ENCODE results near the gene UPK2.

UPK2 gene

DNA sequence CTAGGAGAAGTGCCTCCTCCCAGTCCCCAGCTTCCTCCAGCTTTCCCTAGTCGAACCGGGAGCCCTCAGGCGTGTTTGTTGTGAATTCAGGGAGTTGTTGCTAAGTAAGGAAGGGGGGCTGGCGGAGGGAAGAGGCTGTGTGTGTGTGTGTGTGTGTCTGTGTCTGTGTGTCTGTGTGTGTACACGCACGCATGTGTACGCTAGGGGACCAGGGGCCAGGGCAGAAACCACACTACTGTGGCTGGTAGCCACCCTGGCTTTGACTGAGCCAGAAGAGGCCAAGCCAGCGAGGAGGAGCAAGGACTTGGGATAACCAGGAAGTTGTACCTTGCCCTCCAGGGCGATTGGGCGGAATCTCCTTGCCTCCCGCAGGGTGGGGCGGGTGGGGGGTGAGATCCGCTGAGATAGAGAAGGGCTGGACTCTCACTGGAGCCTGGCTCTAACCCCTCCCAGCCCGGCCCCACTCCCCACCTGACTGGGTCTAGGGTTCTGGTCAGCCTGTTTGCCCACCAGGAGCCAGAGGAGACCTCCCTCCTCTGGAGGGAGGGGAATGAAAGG is 37.9 kb upstream of the UPK2 start:
- no peak for FAIRE-seq

DNA sequence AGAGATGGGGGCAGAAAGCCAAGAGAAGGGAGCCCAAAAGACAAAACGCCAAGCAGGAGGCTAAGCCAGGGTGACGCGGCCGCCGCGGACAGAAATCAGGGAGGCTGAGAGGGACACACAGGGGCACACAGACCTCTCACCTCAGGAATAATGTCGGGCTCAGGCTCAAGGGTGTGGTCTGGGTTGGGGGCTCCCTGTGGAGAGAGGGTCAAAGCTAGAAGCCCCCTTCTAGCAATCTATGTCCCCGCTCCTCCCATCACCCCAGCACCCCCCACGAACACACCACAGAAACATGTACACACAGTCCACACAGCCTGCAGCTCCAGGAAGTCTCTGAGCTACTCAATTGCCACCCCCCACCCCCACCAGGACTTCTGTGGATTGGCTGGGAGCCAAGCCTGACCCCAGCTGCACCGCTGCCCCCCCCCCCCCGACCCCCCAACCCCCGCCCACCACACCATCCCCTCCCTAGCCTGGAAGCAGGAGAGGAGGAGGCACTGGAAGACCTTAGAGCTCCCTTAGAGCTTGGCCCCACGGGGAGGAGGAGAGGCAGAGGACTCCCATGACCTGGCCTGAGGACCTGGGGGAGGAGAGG is 37.3 kb upstream of the UPK2 start:
- FAIRE-seq: no peak

DNA sequence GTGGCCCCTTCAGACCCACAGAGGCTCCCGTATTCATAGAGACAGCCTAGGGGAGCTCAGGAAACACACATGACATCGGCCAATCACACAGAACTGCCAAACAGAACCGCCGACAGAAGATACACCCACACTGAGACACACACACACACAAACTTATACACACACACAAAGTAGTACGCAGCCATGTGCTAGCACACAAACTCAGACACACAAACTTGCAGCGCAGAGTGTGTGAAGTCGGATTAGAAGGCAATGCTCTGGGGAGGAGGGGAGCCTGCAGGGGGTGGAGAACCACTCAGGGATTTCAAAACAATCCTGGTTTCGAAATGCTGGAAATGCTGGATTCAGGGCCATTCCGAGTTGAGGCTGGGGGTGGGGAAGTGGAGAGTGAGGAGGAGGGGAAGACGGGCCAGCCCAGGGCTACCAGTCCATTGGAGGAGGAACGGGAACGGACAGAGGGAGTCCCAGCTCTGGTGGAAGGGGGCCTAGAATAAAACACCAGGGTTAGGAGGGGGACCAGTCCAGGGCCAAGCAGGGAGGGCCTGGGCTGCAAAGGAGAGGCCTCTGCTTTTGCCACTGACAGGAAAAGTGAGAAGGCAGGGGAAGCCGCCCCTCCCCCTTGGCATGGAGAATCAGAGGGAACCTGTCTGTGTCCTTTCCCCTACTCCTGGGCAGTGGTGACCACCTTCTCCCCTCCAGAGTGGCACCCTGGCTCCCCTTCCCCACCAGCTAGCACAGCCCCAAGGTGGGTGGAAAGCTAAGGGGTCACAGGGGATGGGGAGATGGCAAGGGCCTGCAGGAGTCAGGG is 34.8 kb upstream of the UPK2 start:
- FAIRE-seq: no peak

- no peak for FAIRE-seq
Observed at GRCh38 chr11:118921929-118922744, 34.0 kb upstream of the UPK2 start.

DNA sequence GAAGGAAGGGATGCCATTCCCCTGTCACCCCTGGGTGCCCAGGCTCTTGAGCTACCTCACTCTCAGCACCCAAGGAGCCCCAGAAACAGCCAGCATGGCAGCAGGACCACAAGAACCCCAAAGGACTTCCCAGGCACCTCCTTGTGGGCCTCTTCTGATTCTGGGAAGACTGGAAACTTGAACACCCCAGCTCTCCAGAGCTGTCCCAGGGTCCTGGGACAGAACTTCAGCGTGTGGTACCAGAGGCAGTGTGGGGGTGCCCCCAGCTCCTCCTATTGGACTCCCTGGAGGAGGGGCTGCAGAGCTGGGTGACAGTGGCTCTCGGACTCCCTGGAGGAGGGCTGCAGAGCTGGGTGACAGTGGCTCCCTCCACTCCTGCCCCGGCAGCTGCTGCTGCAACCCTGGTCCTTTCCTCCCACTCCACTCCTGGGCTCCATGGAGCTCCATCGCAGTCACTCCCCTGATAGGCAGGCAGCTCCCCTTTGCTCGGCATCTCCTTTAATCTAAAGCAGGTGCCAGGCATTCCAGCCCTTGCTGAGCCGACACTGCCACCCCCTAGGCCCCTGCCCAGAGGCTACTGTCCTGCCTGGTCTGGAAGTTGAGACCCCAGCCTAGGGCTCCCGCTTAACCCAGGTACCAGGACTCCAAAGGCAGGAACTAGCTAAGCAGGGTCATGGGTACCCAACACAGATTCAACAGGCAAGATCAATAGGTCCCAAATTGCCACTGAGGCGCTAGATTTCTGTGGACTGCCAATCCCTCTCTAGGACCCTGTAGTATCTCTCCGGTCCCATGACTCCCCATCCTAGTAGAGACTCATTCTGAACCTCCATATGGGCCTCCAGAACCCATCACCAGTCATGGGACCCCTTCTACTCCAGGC is 33.1 kb upstream of the UPK2 start:
- no peak for FAIRE-seq

DNA sequence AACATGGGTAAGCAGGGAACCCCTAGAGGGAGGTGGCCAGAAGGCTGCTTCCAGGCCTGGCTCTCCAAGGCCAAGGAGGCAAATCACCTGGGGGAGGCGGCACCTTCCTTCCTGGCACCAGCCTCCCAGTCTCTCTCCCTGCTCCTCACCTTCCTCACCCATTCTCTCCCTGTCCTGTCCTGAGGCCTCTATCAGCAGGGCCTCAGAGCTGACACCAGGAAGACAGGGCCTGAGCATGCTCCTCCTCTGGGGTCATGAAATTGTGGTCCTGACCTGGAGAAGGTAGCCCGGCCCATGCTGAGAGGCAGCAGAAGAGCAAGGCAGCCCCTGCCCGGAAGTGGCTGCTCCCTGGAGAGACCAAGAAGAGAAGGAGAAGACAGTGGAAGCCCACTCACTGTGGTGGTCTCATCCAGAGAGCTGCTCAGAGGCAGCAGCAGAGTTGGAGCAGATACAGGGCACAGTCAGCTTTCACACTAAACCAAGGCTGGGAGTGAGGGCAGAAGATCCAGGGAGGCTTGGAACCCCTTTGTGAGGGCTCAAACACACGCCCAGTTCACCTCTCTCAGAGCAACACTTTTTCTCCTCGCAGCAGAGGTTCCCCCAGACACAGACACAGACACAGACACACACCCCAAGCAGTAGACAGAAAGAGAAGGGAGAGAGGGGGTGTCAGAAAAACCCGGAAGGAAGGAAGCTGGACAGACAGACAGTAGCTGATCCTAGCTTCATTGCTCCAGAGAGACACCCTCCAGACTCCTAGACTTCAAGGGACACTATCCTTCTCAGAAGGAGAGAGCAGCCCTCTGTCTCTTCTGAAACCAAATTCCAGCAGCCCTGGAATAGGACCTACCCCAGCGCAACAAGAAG is 32.1 kb upstream of the UPK2 start:
- no peak for FAIRE-seq

DNA sequence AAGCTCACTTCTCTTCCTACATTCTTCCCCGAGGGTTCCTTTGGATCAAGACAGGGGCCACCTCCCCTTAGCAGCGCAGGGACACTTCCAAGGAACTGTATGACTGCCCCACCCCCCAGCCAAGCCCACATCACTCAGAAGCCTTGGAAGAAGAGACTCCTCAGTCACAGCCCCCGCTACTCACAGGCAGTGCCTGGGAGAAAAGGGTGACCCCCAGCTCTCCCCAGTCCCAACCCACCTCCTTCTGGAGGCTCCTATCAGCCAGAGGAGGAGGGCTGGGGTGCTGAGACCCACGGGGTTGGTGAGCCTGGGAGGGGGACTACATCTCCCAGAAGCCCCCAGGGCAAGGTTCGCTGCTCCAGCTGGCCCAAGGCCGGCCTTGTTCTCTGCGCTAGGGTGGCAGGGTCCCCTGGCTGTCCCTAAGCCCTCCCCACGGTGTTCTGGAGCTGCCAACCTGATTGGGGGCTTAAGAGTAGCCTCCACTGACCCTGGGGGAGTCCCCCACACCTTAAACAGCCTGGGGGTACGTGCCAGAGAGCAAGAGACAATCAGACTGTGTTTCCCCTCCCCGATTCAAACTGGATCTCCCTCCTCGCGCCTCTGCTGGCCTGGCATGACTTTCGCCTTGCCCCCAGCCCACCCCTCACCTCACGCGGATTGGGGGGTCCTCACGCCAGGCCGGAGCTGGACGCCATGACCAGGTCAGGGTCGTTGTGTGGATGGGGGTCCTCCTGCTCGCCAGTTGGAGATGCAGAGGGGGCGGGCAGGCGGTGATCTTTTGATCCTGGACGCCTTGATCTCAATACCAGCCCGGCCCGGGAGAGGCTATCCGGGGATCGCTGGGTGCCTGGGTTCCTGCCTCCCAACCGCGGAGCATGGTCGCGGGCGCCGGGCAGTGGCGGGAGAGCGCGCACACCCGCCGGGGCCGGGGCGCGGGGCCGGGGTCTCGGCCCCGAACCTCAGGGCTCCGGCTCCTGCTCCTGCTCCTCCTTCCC is 31.2 kb upstream of the UPK2 start:
- FAIRE-seq: no peak

DNA sequence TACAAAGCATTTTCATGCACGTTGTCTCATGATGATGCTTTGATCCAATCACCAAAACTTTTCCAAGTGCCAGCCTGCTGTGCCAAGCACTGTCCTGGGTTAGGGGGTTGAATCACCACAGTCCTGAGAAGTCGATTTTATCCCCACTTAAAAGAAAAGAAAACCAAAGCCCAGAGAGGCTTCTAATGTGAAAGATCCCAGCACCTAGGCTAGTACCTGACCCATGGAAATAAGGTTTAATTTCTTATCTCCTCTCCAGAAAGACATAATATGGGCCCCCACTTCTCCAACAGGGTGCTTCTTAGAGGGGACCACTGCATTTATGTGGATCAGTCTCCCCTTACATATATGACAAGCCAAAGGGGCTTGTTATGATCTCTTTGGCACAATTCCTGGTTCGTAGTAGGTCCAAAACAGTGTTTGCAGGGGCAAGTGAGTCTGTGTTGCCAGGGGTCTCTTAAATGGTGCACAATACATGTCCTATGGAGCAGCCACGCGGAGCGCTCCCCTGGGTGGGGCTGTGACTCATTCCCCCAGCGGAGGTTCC is 28.5 kb upstream of the UPK2 start:
- no peak for FAIRE-seq

- no peak for FAIRE-seq
Observed at GRCh38 chr11:118928101-118928869, 27.8 kb upstream of the UPK2 start.

- FAIRE-seq: no peak
Observed at GRCh38 chr11:118928870-118929500, 27.1 kb upstream of the UPK2 start.

DNA sequence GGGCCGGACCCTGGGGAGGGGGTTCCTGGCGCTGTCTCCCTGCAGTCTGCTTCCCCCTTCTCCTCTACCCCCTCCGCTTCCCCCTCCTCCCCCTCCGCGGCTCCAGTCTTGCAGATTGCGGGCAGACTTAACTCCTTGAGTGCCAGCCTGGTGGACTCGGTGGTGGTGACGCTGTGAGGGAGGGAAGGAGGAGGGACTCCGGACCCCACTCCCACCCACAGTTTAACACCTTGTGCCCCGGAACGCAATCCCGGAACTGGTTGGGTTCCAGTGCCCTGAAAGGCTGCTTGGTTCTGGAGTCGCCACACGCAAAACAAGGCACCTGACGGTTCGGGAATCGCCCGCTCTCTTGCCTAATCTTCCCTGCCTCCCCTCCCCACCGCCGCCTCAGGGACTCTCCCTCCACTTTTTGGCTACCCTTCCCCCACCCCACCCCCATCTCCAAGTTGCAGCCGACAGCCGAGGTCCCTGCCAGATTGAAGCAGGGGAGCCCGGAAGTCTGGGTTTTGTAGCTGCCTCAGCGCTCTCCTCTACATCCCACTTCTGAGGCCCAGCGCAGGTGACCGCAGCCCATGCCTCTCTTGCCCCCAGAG is 26.5 kb upstream of the UPK2 start:
- FAIRE-seq: no peak

DNA sequence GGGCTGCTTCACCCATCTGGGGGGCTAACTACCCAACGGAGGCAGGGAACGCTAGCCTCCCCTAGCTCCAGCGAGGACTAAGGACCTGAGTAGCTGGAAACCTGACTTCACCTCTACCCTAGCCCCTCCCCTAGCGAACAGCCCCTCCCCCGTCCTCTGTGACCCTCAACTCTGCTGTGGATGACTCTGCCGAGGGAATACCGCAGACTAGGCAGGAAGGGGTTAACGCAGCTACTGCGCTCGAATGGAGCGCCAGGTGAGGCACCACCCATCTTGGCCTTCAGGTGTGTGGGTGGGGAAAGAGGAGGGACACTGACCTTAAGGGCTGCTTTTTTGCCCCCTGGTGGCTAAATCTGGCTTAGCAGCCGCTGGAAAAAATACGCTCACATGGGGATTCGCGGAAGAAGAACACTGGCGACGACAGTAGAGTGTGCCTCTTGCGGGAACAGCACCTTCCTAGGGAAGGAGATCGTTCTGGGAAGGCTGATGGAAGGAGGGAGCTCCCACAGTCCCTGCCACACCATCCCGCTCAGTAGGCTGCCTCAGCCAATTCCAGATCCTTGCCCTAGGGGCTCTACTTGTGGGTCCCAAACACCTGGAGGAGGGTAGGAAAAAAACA is 25.9 kb upstream of the UPK2 start:
- no peak for FAIRE-seq

DNA sequence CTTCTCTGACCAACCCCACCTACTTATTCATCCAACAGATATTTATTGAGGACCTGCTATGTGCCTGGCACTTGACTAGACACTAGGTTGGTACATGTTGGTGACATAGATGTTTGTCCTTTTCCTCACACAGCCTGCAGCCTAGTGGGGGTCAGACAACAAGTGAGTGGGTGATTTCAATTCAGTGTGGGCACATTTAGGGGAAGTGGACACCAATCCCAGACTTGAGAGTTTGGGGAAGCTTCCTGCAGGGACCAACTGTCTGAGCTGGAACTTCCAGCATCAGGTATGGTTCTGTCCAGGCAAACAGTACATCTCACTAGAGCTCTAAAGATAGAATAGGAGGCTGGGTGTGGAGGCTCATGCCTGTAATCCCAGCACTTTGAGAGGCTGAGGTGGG is 24.5 kb upstream of the UPK2 start:
- no peak for FAIRE-seq

GRCh38 chr11:118933486-118933885 is 22.6 kb upstream of the UPK2 start:
- FAIRE-seq: no peak

DNA sequence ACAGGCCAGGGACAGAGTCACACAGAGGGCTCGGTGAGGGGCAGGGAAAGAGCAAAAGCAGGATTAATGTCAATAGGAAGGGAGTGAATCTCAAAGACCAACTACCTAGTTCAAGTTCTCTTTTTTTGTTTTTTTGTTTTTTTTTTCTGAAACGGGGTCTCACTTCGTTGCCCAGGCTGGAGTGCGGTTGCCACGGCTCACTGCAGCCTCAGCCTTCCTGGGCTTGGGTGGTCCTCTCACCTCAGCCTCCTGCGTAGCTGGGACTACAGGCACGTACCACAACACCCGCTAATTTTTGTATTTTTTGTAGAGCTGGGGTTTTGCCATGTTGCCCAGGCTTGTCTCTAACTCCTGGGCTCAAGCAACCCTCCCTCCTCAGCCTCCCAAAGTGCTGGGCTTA is 20.7 kb upstream of the UPK2 start:
- FAIRE-seq: no peak

DNA sequence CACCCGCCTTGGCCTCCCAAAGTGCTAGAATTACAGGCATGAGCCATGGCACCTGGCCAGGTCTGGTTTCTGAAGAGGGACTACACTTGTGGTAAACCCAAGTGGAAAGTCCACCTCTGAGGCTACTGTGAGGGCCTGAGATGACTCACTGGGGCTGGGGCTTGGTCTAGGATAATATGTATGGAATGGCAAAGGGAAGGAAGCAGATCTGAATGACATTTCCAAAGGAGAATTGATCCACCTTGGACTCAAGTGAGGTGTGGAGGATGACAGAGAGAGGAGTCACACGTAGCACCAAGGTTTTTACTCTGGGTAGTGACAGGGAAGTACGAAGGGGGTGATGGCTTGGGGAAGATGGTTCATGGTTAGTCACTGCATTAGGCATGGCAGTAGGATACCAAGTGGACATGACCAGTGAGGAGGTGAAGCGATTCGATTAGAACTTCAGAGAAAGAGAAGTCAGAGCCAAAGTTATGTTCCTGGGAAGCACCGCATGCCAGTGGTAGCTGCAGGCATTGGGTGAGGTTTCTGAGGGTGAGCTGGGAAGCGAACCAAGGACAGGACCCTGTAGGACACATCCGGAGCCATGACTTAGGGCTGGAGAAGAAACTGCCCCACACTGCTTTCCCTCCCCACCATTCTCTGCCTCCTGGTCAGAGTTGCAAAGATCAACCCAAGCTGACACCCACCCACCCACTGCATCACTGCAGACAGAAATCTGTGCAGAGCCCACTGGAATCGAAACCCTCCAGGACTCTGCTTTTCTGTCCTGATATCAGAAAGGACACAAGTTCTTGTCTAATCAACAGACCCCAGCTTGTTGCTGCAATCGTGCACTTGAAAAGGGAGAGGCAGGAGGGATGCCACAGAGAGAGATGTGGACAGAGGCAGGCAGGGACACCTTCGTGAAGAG is 17.4 kb upstream of the UPK2 start:
- FAIRE-seq: no peak

Data from A204.1 (cell line).